Retinal pigment epithelial cell (primary cell): ENCODE results near the gene GSTA2.

ENCODE experiments used
- DNase-seq: peaks from one replicate; pipeline ENCODE4 v3.0.0-alpha.2; 2010; ENCODE audit warnings: low read depth
- H3K4me3 ChIP-seq: 2 replicates; pipeline ENCODE4 v1.5.1; 2011; ENCODE audit warnings: mild to moderate bottlenecking, low read length, control low read depth, moderate library complexity
- CTCF ChIP-seq: conservative IDR thresholded peaks from 2 replicates; pipeline ENCODE4 v1.5.1; 2011; ENCODE audit warnings: low read depth, low read length, control low read depth, inconsistent platforms

Gene GSTA2

GRCh38 chr6:52734072-52734471 lies 29.2 kb downstream of the GSTA2 start:
- DNase-seq: no peak
- TF ChIP-seq CTCF: no peak
- H3K4me3 ChIP-seq: no peak overlapping the region

GRCh38 chr6:52733172-52733571 lies 30.1 kb downstream of the GSTA2 start:
- no peak for DNase-seq
- H3K4me3 ChIP-seq: no peak overlapping the region
- no peak for TF ChIP-seq CTCF

- TF ChIP-seq CTCF: no peak
- no peak overlapping the region for H3K4me3 ChIP-seq
Observed at GRCh38 chr6:52731719-52732118, 31.6 kb downstream of the GSTA2 start.

GRCh38 chr6:52729576-52729975 lies 33.7 kb downstream of the GSTA2 start:
- no peak overlapping the region for H3K4me3 ChIP-seq
- no peak for TF ChIP-seq CTCF
- DNase-seq: no peak

More at GRCh38 chr6:52731719-52732118, 31.6 kb downstream of the GSTA2 start:
- DNase-seq: no peak

- no peak for TF ChIP-seq CTCF
- no peak for DNase-seq
- no peak overlapping the region for H3K4me3 ChIP-seq
Observed at GRCh38 chr6:52728394-52728793, 34.9 kb downstream of the GSTA2 start.

GRCh38 chr6:52727908-52728307 lies 35.4 kb downstream of the GSTA2 start:
- no peak for DNase-seq
- no peak for TF ChIP-seq CTCF
- H3K4me3 ChIP-seq: no peak overlapping the region

GRCh38 chr6:52726741-52727535 lies 36.3 kb downstream of the GSTA2 start:
- DNase-seq: no peak
- TF ChIP-seq CTCF: no peak
- no peak overlapping the region for H3K4me3 ChIP-seq
